Measurements from ENCODE around the gene RHO.

RHO gene

GRCh38 chr3:129555153-129555550 is 26.7 kb downstream of the RHO start:
- H4K8ac ChIP-seq (ENCODE audit: low read depth, low read length), result no peak overlapping the region
- H3K4me2 ChIP-seq (ENCODE audit: low read length), result no peak overlapping the region
- no peak overlapping the region for H3K27ac ChIP-seq (ENCODE audit: low read depth, low read length)
- H3K23ac ChIP-seq (ENCODE audit: low read length), result no peak overlapping the region
- H2BK120ac ChIP-seq (ENCODE audit: low read depth, low read length), result no peak overlapping the region
- H2BK15ac ChIP-seq (replicated peaks; ENCODE audit: low read depth), result no peak overlapping the region
- WGBS (ENCODE audit: extremely low coverage, insufficient coverage, low lambda C conversion rate), result no CpG with 5 or more reads among the region's 15 CpGs
- no peak overlapping the region for H2AK5ac ChIP-seq (ENCODE audit: low read length)
- H3K9ac ChIP-seq (ENCODE audit: low read length), result no peak overlapping the region
- DNase-seq, result no peak
- H3K36me3 ChIP-seq (ENCODE audit: control insufficient read depth, insufficient read depth, low read length), result peaks cover 4% of the 10 kb centered on the region
- H3K4me3 ChIP-seq (ENCODE audit: low read length), result no peak overlapping the region
- no peak overlapping the region for H3K4ac ChIP-seq (ENCODE audit: low read depth, low read length)
- H3K79me2 ChIP-seq (ENCODE audit: control insufficient read depth, insufficient read depth, low read length), result no peaks in the 10 kb centered on the region
- no peak overlapping the region for H3K18ac ChIP-seq (ENCODE audit: low read length)
- no peak overlapping the region for H4K5ac ChIP-seq (ENCODE audit: low read length)
- H3K4me1 ChIP-seq (ENCODE audit: control insufficient read depth, low read depth, low read length), result peaks cover 8% of the 10 kb centered on the region
- no peak overlapping the region for H3K56ac ChIP-seq (ENCODE audit: low read length)
- H2BK5ac ChIP-seq (ENCODE audit: low read length), result no peak overlapping the region
- no peaks in the 10 kb centered on the region for H3K27me3 ChIP-seq (ENCODE audit: insufficient read depth, low read length, poor library complexity)
- no peaks in the 10 kb centered on the region for H3K79me1 ChIP-seq (ENCODE audit: low read length)

DNA sequence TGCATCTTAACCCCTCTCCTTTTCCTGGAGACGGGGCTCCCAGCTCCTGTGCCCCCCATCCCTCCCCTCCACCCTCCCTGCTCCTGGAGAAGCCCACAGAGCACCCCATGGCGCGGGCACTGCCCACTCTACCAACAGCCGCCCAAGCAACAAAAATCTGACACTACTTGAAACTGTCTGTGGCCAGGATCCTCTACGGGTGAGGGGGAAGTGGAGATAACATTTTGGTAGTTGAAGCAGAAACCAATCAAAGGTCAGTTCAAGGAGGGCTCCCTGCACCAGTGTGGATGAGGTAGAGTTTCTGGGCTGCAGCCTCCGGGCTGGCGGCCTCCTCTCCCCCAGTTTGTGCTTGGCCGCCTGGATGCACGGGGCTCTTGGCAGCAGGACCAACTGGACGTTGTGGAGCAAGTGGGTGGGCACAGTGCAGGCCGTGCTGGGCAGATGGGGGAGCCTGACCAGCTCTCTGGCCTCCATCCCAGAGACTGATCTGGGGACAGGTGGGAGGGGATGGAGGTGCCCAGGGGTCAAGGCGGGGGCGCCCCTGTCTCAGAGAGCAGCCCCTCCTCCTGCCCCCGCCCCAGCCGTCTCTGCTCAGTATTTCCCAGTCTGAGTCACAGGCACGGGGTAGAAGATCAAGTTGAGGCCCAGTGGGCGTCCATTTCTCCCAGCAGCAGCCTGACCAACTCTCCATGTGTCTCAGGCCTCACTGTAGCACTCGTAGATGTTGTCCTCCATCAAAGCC is 27.3 kb downstream of the RHO start:
- Histone ChIP-seq H3K36me3 (ENCODE audit: control insufficient read depth, insufficient read depth, low read length) (peaks cover 4% of the 10 kb centered on the region), H3K79me1 (ENCODE audit: low read length) (no peaks in the 10 kb centered on the region), H3K27ac (ENCODE audit: low read depth, low read length) (no peak overlapping the region), H2AK5ac (ENCODE audit: low read length) (no peak overlapping the region), H3K4me2 (ENCODE audit: low read length) (no peak overlapping the region), H3K56ac (ENCODE audit: low read length) (no peak overlapping the region), H3K4ac (ENCODE audit: low read depth, low read length) (no peak overlapping the region), H4K5ac (ENCODE audit: low read length) (no peak overlapping the region), H2BK5ac (ENCODE audit: low read length) (no peak overlapping the region), H3K4me1 (ENCODE audit: control insufficient read depth, low read depth, low read length) (peaks cover 8% of the 10 kb centered on the region), H3K18ac (ENCODE audit: low read length) (no peak overlapping the region), H2BK15ac (replicated peaks; ENCODE audit: low read depth) (no peak overlapping the region), H3K27me3 (ENCODE audit: insufficient read depth, low read length, poor library complexity) (no peaks in the 10 kb centered on the region), H2BK120ac (ENCODE audit: low read depth, low read length) (no peak overlapping the region), H3K4me3 (ENCODE audit: low read length) (no peak overlapping the region), H4K8ac (ENCODE audit: low read depth, low read length) (no peak overlapping the region), H3K79me2 (ENCODE audit: control insufficient read depth, insufficient read depth, low read length) (no peaks in the 10 kb centered on the region), H3K9ac (ENCODE audit: low read length) (no peak overlapping the region), H3K23ac (ENCODE audit: low read length) (no peak overlapping the region)
- WGBS (ENCODE audit: extremely low coverage, insufficient coverage, low lambda C conversion rate), result no CpG with 5 or more reads among the region's 18 CpGs
- no peak for DNase-seq

- Histone ChIP-seq H3K56ac (ENCODE audit: low read length) (no peak overlapping the region), H3K23ac (ENCODE audit: low read length) (no peak overlapping the region), H3K36me3 (ENCODE audit: control insufficient read depth, insufficient read depth, low read length) (peaks cover 4% of the 10 kb centered on the region), H2BK5ac (ENCODE audit: low read length) (no peak overlapping the region), H3K79me1 (ENCODE audit: low read length) (no peaks in the 10 kb centered on the region), H3K27me3 (ENCODE audit: insufficient read depth, low read length, poor library complexity) (no peaks in the 10 kb centered on the region), H3K27ac (ENCODE audit: low read depth, low read length) (no peak overlapping the region), H3K9ac (ENCODE audit: low read length) (no peak overlapping the region), H2BK15ac (replicated peaks; ENCODE audit: low read depth) (no peak overlapping the region), H2AK5ac (ENCODE audit: low read length) (no peak overlapping the region), H3K18ac (ENCODE audit: low read length) (no peak overlapping the region), H3K4ac (ENCODE audit: low read depth, low read length) (no peak overlapping the region), H2BK120ac (ENCODE audit: low read depth, low read length) (no peak overlapping the region), H4K5ac (ENCODE audit: low read length) (no peak overlapping the region), H3K4me2 (ENCODE audit: low read length) (no peak overlapping the region), H3K4me3 (ENCODE audit: low read length) (no peak overlapping the region), H3K4me1 (ENCODE audit: control insufficient read depth, low read depth, low read length) (peaks cover 8% of the 10 kb centered on the region), H3K79me2 (ENCODE audit: control insufficient read depth, insufficient read depth, low read length) (no peaks in the 10 kb centered on the region), H4K8ac (ENCODE audit: low read depth, low read length) (no peak overlapping the region)
- no CpG with 5 or more reads among the region's 15 CpGs for WGBS (ENCODE audit: extremely low coverage, insufficient coverage, low lambda C conversion rate)
- DNase-seq, result no peak
These were observed 27.9 kb downstream of the RHO start for GRCh38 chr3:129556358-129556695.

GRCh38 chr3:129556890-129557547 is 28.6 kb downstream of the RHO start:
- Histone ChIP-seq H4K8ac (ENCODE audit: low read depth, low read length) (no peak overlapping the region), H3K79me1 (ENCODE audit: low read length) (no peaks in the 10 kb centered on the region), H2BK5ac (ENCODE audit: low read length) (no peak overlapping the region), H3K27me3 (ENCODE audit: insufficient read depth, low read length, poor library complexity) (no peaks in the 10 kb centered on the region), H3K56ac (ENCODE audit: low read length) (no peak overlapping the region), H2BK15ac (replicated peaks; ENCODE audit: low read depth) (no peak overlapping the region), H3K4ac (ENCODE audit: low read depth, low read length) (no peak overlapping the region), H4K5ac (ENCODE audit: low read length) (no peak overlapping the region), H3K36me3 (ENCODE audit: control insufficient read depth, insufficient read depth, low read length) (peaks cover 4% of the 10 kb centered on the region), H3K23ac (ENCODE audit: low read length) (no peak overlapping the region), H2AK5ac (ENCODE audit: low read length) (no peak overlapping the region), H3K4me3 (ENCODE audit: low read length) (no peak overlapping the region), H3K4me2 (ENCODE audit: low read length) (no peak overlapping the region), H3K9ac (ENCODE audit: low read length) (no peak overlapping the region), H2BK120ac (ENCODE audit: low read depth, low read length) (no peak overlapping the region), H3K18ac (ENCODE audit: low read length) (no peak overlapping the region), H3K27ac (ENCODE audit: low read depth, low read length) (no peak overlapping the region), H3K4me1 (ENCODE audit: control insufficient read depth, low read depth, low read length) (peaks cover 8% of the 10 kb centered on the region), H3K79me2 (ENCODE audit: control insufficient read depth, insufficient read depth, low read length) (no peaks in the 10 kb centered on the region)
- DNase-seq, result no peak
- WGBS (ENCODE audit: extremely low coverage, insufficient coverage, low lambda C conversion rate), result no CpG with 5 or more reads among the region's 31 CpGs

GRCh38 chr3:129557548-129557894 is 29.1 kb downstream of the RHO start:
- Histone ChIP-seq H3K23ac (ENCODE audit: low read length) (no peak overlapping the region), H4K8ac (ENCODE audit: low read depth, low read length) (no peak overlapping the region), H2BK15ac (replicated peaks; ENCODE audit: low read depth) (no peak overlapping the region), H3K4me1 (ENCODE audit: control insufficient read depth, low read depth, low read length) (peaks cover 6% of the 10 kb centered on the region), H2BK5ac (ENCODE audit: low read length) (no peak overlapping the region), H3K56ac (ENCODE audit: low read length) (no peak overlapping the region), H3K18ac (ENCODE audit: low read length) (no peak overlapping the region), H3K27me3 (ENCODE audit: insufficient read depth, low read length, poor library complexity) (no peaks in the 10 kb centered on the region), H3K79me2 (ENCODE audit: control insufficient read depth, insufficient read depth, low read length) (no peaks in the 10 kb centered on the region), H2AK5ac (ENCODE audit: low read length) (no peak overlapping the region), H4K5ac (ENCODE audit: low read length) (no peak overlapping the region), H3K4me2 (ENCODE audit: low read length) (no peak overlapping the region), H3K27ac (ENCODE audit: low read depth, low read length) (no peak overlapping the region), H3K4me3 (ENCODE audit: low read length) (no peak overlapping the region), H3K79me1 (ENCODE audit: low read length) (no peaks in the 10 kb centered on the region), H3K9ac (ENCODE audit: low read length) (no peak overlapping the region), H3K4ac (ENCODE audit: low read depth, low read length) (no peak overlapping the region), H3K36me3 (ENCODE audit: control insufficient read depth, insufficient read depth, low read length) (peaks cover 4% of the 10 kb centered on the region), H2BK120ac (ENCODE audit: low read depth, low read length) (no peak overlapping the region)
- no CpG with 5 or more reads among the region's 11 CpGs for WGBS (ENCODE audit: extremely low coverage, insufficient coverage, low lambda C conversion rate)
- DNase-seq, result no peak
